ENCODE data around the gene MYO1G. TPM values are rescaled to one million over a fixed set of nuclear protein-coding genes. Genes with fewer than 3 reads are reported as not detected.
"Not testable (repeated sequence)": the region's sequence is repeated elsewhere in the genome, so short reads cannot be mapped to it uniquely, and the experiment has no call there.

Gene MYO1G
- total RNA-seq (47.0 TPM), polyA plus RNA-seq (56.2 TPM)
- long read RNA-seq, donor 1, result 0 reads
- long read RNA-seq, donor 2, result 0 reads
- long read RNA-seq, donor 3, transcript MYO1G-201 (22 exons, 3,267 nt), result major isoform, 5 of 12 reads
- long read RNA-seq, donor 3, partial matches to known transcripts, result 5 of 12 reads
- long read RNA-seq, donor 3, other reads (novel, unspliced or antisense), result 0 of 12 reads
- long read RNA-seq, donor 4, partial matches to known transcripts, result 0 of 5 reads
- long read RNA-seq, donor 4, other reads (novel, unspliced or antisense), result 0 of 5 reads
- long read RNA-seq, donor 5, partial matches to known transcripts, result 0 of 3 reads
- long read RNA-seq, donor 5, other reads (novel, unspliced or antisense), result 0 of 3 reads
- long read RNA-seq, donor 6, full-length matches to known transcripts, result 4 of 28 reads
- long read RNA-seq, donor 6, partial matches to known transcripts, result 24 of 28 reads
- long read RNA-seq, donor 6, other reads (novel, unspliced or antisense), result 0 of 28 reads
- long read RNA-seq, donor 7, partial matches to known transcripts, result 8 of 11 reads
- long read RNA-seq, donor 7, other reads (novel, unspliced or antisense), result 0 of 11 reads
- long read RNA-seq, donor 8, partial matches to known transcripts, result 0 of 3 reads
- long read RNA-seq, donor 8, other reads (novel, unspliced or antisense), result 0 of 3 reads
- long read RNA-seq, donor 9, full-length matches to known transcripts, result 7 of 7 reads
- long read RNA-seq, donor 9, partial matches to known transcripts, result 0 of 7 reads
- long read RNA-seq, donor 9, other reads (novel, unspliced or antisense), result 0 of 7 reads
- long read RNA-seq, donor 10, partial matches to known transcripts, result 13 of 16 reads
- long read RNA-seq, donor 10, other reads (novel, unspliced or antisense), result 0 of 16 reads

GRCh38 chr7:44978511-44979366, at the start of gene MYO1G:
Gene MYO1G (minus strand): TSS chr7:44979015. CDS start chr7:44978961, 54 bp downstream.
- WGBS, result 4% methylated on average over 24 of the region's 24 CpGs

GRCh38 chr7:45028138-45028919, 49.5 kb upstream of the MYO1G start:
- Histone ChIP-seq H3K27ac (ENCODE audit: low read depth in 1 of 2, low read length in 1 of 2) (peak overlapping the region; percentile 91 to 99), H3K4me1 (ENCODE audit: control insufficient read depth in 2 of 2, insufficient read depth in 2 of 2, low read length in 2 of 2) (peaks cover 23 to 74% of the 10 kb centered on the region in 2 donors)

More at GRCh38 chr7:44978511-44979366, at the start of gene MYO1G:
- H3K4me3 ChIP-seq (ENCODE audit: low read length in 2 of 2), result peak within 1 kb of the TSS; percentile 62 to 81
- peak within 1 kb of the TSS; percentile 86 to 93 for H3K27ac ChIP-seq (ENCODE audit: low read depth in 1 of 2, low read length in 1 of 2)
- DNase-seq (ENCODE audit: low read depth in 6 of 9, low spot score in 9 of 9), result peak in 8 of 9 donors; percentile 65 to 93 (median 80)
- H3K36me3 ChIP-seq (ENCODE audit: control insufficient read depth in 2 of 2, insufficient read depth in 2 of 2, low read length in 1 of 2), result peaks cover 47 to 55% of the 10 kb centered on the region in 2 donors
- H3K4me1 ChIP-seq (ENCODE audit: control insufficient read depth in 2 of 2, insufficient read depth in 2 of 2, low read length in 2 of 2), result peaks cover 35 to 65% of the 10 kb centered on the region in 2 donors
- H3K27me3 ChIP-seq (ENCODE audit: control insufficient read depth in 2 of 2, insufficient read depth in 1 of 2, low read length in 1 of 2), result no peaks in the 10 kb centered on the region
- no peaks in the 10 kb centered on the region for H3K9me3 ChIP-seq (ENCODE audit: control insufficient read depth in 2 of 2, insufficient read depth in 1 of 2, low read length in 1 of 2)

GRCh38 chr7:45027774-45028114, 48.9 kb upstream of the MYO1G start:
- Histone ChIP-seq H3K27ac (ENCODE audit: low read depth in 1 of 2, low read length in 1 of 2) (peak overlapping the region; percentile 91 to 99), H3K36me3 (ENCODE audit: control insufficient read depth in 2 of 2, insufficient read depth in 2 of 2, low read length in 1 of 2) (peaks cover 3 to 26% of the 10 kb centered on the region in 2 donors), H3K9me3 (ENCODE audit: control insufficient read depth in 2 of 2, insufficient read depth in 1 of 2, low read length in 1 of 2) (peaks cover 0 to 3% of the 10 kb centered on the region in 2 donors), H3K27me3 (ENCODE audit: control insufficient read depth in 2 of 2, insufficient read depth in 1 of 2, low read length in 1 of 2) (no peaks in the 10 kb centered on the region), H3K4me3 (ENCODE audit: low read length in 2 of 2) (peak overlapping the region; percentile 60 to 91), H3K4me1 (ENCODE audit: control insufficient read depth in 2 of 2, insufficient read depth in 2 of 2, low read length in 2 of 2) (peaks cover 21 to 68% of the 10 kb centered on the region in 2 donors)
- WGBS, result 5% methylated on average over 4 of the region's 4 CpGs
- no peak for DNase-seq (ENCODE audit: low read depth in 6 of 9, low spot score in 9 of 9)

More at GRCh38 chr7:45028138-45028919, 49.5 kb upstream of the MYO1G start:
- Histone ChIP-seq H3K36me3 (ENCODE audit: control insufficient read depth in 2 of 2, insufficient read depth in 2 of 2, low read length in 1 of 2) (peaks cover 3 to 25% of the 10 kb centered on the region in 2 donors), H3K9me3 (ENCODE audit: control insufficient read depth in 2 of 2, insufficient read depth in 1 of 2, low read length in 1 of 2) (peaks cover 0 to 3% of the 10 kb centered on the region in 2 donors), H3K27me3 (ENCODE audit: control insufficient read depth in 2 of 2, insufficient read depth in 1 of 2, low read length in 1 of 2) (no peaks in the 10 kb centered on the region), H3K4me3 (ENCODE audit: low read length in 2 of 2) (peak overlapping the region; percentile 60 to 91)
- no peak for DNase-seq (ENCODE audit: low read depth in 6 of 9, low spot score in 9 of 9)
- 25% methylated on average over 17 of the region's 17 CpGs for WGBS

- peak in 8 of 9 donors; percentile 38 to 81 (median 56) for DNase-seq (ENCODE audit: low read depth in 6 of 9, low spot score in 9 of 9)
Observed at GRCh38 chr7:45026984-45027773, 48.4 kb upstream of the MYO1G start.

GRCh38 chr7:45026013-45026412, 47.2 kb upstream of the MYO1G start:
- Histone ChIP-seq H3K36me3 (ENCODE audit: control insufficient read depth in 2 of 2, insufficient read depth in 2 of 2, low read length in 1 of 2) (peaks cover 3 to 15% of the 10 kb centered on the region in 2 donors), H3K27ac (ENCODE audit: low read depth in 1 of 2, low read length in 1 of 2) (peak overlapping the region; percentile 42 to 91), H3K9me3 (ENCODE audit: control insufficient read depth in 2 of 2, insufficient read depth in 1 of 2, low read length in 1 of 2) (peaks cover 0 to 3% of the 10 kb centered on the region in 2 donors), H3K4me3 (ENCODE audit: low read length in 2 of 2) (no peak overlapping the region), H3K27me3 (ENCODE audit: control insufficient read depth in 2 of 2, insufficient read depth in 1 of 2, low read length in 1 of 2) (no peaks in the 10 kb centered on the region), H3K4me1 (ENCODE audit: control insufficient read depth in 2 of 2, insufficient read depth in 2 of 2, low read length in 2 of 2) (peaks cover 21 to 60% of the 10 kb centered on the region in 2 donors)
- WGBS, result 97% methylated on average over 1 of the region's 1 CpG
- DNase-seq (ENCODE audit: low read depth in 6 of 9, low spot score in 9 of 9), result no peak

More at GRCh38 chr7:45026984-45027773, 48.4 kb upstream of the MYO1G start:
- Histone ChIP-seq H3K27ac (ENCODE audit: low read depth in 1 of 2, low read length in 1 of 2) (peak overlapping the region; percentile 91 to 99), H3K4me3 (ENCODE audit: low read length in 2 of 2) (peak overlapping the region; percentile 60 to 91), H3K36me3 (ENCODE audit: control insufficient read depth in 2 of 2, insufficient read depth in 2 of 2, low read length in 1 of 2) (peaks cover 3 to 22% of the 10 kb centered on the region in 2 donors), H3K27me3 (ENCODE audit: control insufficient read depth in 2 of 2, insufficient read depth in 1 of 2, low read length in 1 of 2) (no peaks in the 10 kb centered on the region), H3K9me3 (ENCODE audit: control insufficient read depth in 2 of 2, insufficient read depth in 1 of 2, low read length in 1 of 2) (peaks cover 0 to 3% of the 10 kb centered on the region in 2 donors), H3K4me1 (ENCODE audit: control insufficient read depth in 2 of 2, insufficient read depth in 2 of 2, low read length in 2 of 2) (peaks cover 18 to 62% of the 10 kb centered on the region in 2 donors)
- WGBS, result 4% methylated on average over 10 of the region's 10 CpGs

GRCh38 chr7:45025473-45025872, 46.7 kb upstream of the MYO1G start:
- peak overlapping the region in 1 of 2 donors; percentile 91 for H3K27ac ChIP-seq (ENCODE audit: low read depth in 1 of 2, low read length in 1 of 2)
- 97% methylated on average over 12 of the region's 12 CpGs for WGBS

GRCh38 chr7:45024126-45024744, 45.4 kb upstream of the MYO1G start:
- DNase-seq (ENCODE audit: low read depth in 6 of 9, low spot score in 9 of 9), result no peak
- no peak overlapping the region for H3K27ac ChIP-seq (ENCODE audit: low read depth in 1 of 2, low read length in 1 of 2)
- WGBS, result 95% methylated on average over 2 of the region's 2 CpGs
- no peak overlapping the region for H3K4me3 ChIP-seq (ENCODE audit: low read length in 2 of 2)
- H3K36me3 ChIP-seq (ENCODE audit: control insufficient read depth in 2 of 2, insufficient read depth in 2 of 2, low read length in 1 of 2), result peaks cover 4 to 5% of the 10 kb centered on the region in 2 donors
- H3K9me3 ChIP-seq (ENCODE audit: control insufficient read depth in 2 of 2, insufficient read depth in 1 of 2, low read length in 1 of 2), result peaks cover 0 to 3% of the 10 kb centered on the region in 2 donors
- H3K27me3 ChIP-seq (ENCODE audit: control insufficient read depth in 2 of 2, insufficient read depth in 1 of 2, low read length in 1 of 2), result no peaks in the 10 kb centered on the region
- H3K4me1 ChIP-seq (ENCODE audit: control insufficient read depth in 2 of 2, insufficient read depth in 2 of 2, low read length in 2 of 2), result peaks cover 13 to 50% of the 10 kb centered on the region in 2 donors

More at GRCh38 chr7:45025473-45025872, 46.7 kb upstream of the MYO1G start:
- H3K4me1 ChIP-seq (ENCODE audit: control insufficient read depth in 2 of 2, insufficient read depth in 2 of 2, low read length in 2 of 2), result peaks cover 20 to 60% of the 10 kb centered on the region in 2 donors
- H3K4me3 ChIP-seq (ENCODE audit: low read length in 2 of 2); H3K9me3 ChIP-seq (ENCODE audit: control insufficient read depth in 2 of 2, insufficient read depth in 1 of 2, low read length in 1 of 2); DNase-seq (ENCODE audit: low read depth in 6 of 9, low spot score in 9 of 9); H3K27me3 ChIP-seq (ENCODE audit: control insufficient read depth in 2 of 2, insufficient read depth in 1 of 2, low read length in 1 of 2): not testable (repeated sequence)
- peaks cover 3 to 15% of the 10 kb centered on the region in 2 donors for H3K36me3 ChIP-seq (ENCODE audit: control insufficient read depth in 2 of 2, insufficient read depth in 2 of 2, low read length in 1 of 2)
